HEK293T (cell line): ENCODE measurements around the gene BTBD9.

Source experiments
- FOXM1 ChIP-seq: fragments of 450-650 bp; IDR thresholded peaks from 2 replicates; pipeline ENCODE4 v1.6.1; 2017; ENCODE audit warnings: mild to moderate bottlenecking, borderline replicate concordance
- NFRKB ChIP-seq: fragments of 450-650 bp; IDR thresholded peaks from 2 replicates; pipeline ENCODE4 v1.6.1; 2016; ENCODE audit warnings: mild to moderate bottlenecking, moderate library complexity
- PKNOX1 ChIP-seq: fragments of 450-650 bp; IDR thresholded peaks from 2 replicates; pipeline ENCODE4 v1.6.1; 2016
- SP1 ChIP-seq: fragments of 450-650 bp; IDR thresholded peaks from 2 replicates; pipeline ENCODE4 v1.6.1; 2017
- SUZ12 ChIP-seq: fragments of 450-650 bp; IDR thresholded peaks from 2 replicates; pipeline ENCODE4 v1.6.1; 2016; ENCODE audit warnings: mild to moderate bottlenecking

GRCh38 chr6:38302081-38302480 lies 337.6 kb downstream of the BTBD9 start:
- TF ChIP-seq FOXM1: no peak
- TF ChIP-seq SUZ12: no peak
- no peak for TF ChIP-seq SP1
- no peak for TF ChIP-seq NFRKB
- no peak for TF ChIP-seq PKNOX1
